CD4-positive, alpha-beta T cell treated with Interleukin-17A for 1 hour (primary cell): ENCODE results near the gene MYCBP.
A peak's percentile ranks its signal among the peaks of the same experiment; 100 is the strongest.
"Not testable (repeated sequence)": the region's sequence is repeated elsewhere in the genome, so short reads cannot be mapped to it uniquely, and the experiment has no call there.

Experiments
- DNase-seq: peaks from one replicate; pipeline ENCODE4 v3.0.0-alpha.2; 2020

The MYCBP gene

GRCh38 chr1:38865112-38865715 is 7.9 kb downstream of the MYCBP start:
- DNase-seq = no peak

GRCh38 chr1:38860454-38860795 is 12.7 kb downstream of the MYCBP start:
- DNase-seq = no peak

- peak; percentile 98 for DNase-seq
Measured at GRCh38 chr1:38859561-38860453, 13.3 kb downstream of the MYCBP start, which contains the start of gene RRAGC. Gene RRAGC, minus strand, starts transcription at chr1:38859772. Its CDS starts 126 bp downstream, at chr1:38859646.

GRCh38 chr1:38858833-38859560 is 14.2 kb downstream of the MYCBP start:
- peak; percentile 40 for DNase-seq

GRCh38 chr1:38852780-38853179 is 20.4 kb downstream of the MYCBP start:
- no peak for DNase-seq

GRCh38 chr1:38848071-38848470 is 25.1 kb downstream of the MYCBP start:
- no peak for DNase-seq

DNA sequence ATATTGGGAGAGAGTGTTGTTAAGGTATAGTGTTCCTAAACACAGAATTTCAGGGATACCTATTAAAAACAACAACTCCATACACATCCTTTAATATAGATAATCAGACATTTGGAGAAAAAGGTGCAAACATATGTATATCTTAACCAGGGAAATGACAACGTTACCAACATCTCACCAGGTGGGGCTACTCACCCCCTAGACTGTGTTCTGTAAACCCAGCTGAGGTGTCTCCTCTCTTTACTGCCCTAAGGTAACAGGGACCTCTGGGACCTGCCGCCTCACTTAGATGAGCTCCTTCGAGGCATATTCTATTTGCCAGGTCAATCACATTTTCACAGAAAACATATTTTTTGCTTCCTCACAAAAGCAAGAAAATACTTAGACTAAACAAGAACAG is 26.9 kb downstream of the MYCBP start:
- no peak for DNase-seq

DNA sequence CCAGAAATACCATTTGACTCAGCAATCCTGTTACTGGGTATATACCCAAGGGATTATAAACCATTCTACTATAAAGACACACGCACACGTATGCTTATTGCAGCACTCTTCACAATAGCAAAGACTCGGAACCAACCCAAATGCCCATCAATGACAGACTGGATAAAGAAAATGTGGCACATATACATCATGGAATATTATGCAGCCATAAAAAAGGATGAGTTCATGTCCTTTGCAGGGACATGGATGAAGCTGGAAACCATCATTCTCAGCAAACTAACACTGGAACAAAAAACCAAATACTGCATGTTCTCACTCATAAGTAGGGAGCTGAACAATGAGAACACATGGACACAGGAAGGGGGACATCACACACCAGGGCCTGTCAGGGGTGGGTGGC is 28.1 kb downstream of the MYCBP start:
- not testable (repeated sequence) for DNase-seq

DNA sequence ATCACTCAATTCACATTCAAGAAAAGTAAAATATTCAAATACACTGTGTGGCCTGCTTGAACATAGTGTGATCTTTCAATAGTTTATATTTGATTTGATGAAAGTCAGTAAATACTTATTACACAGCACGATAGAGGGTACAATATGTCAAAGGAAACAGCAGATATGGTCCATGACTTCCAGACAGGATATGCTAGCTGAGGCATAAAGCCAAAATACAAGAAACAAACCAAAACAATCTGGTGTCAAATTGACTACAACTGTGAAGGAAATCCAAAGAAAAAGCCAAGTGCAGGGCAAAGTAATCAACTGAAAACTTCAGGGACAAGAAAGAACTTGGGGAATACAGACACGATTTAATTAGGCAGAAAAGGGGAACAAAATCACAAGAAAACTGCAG is 32.9 kb downstream of the MYCBP start:
- DNase-seq = no peak

- no peak for DNase-seq
Measured at GRCh38 chr1:38839363-38839762, 33.8 kb downstream of the MYCBP start.

DNA sequence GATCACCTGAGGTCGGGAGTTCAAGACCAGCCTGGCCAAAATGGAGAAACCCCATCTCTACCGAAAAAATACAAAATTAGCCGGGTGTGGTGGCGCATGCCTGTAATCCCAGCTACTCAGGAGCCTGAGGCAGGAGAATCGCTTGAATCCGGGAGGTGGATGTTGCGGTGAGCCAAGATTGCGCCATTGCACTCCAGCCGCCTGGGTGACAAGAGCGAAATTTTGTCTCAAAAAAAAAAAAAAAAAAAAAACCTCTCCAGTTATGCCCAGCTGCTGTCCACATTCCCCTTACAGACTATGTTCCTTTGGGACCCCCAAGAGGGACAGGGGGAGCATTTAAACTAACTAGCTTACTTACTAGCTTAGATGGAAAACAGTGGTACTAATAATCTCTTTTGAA is 36.8 kb downstream of the MYCBP start:
- not testable (repeated sequence) for DNase-seq

DNA sequence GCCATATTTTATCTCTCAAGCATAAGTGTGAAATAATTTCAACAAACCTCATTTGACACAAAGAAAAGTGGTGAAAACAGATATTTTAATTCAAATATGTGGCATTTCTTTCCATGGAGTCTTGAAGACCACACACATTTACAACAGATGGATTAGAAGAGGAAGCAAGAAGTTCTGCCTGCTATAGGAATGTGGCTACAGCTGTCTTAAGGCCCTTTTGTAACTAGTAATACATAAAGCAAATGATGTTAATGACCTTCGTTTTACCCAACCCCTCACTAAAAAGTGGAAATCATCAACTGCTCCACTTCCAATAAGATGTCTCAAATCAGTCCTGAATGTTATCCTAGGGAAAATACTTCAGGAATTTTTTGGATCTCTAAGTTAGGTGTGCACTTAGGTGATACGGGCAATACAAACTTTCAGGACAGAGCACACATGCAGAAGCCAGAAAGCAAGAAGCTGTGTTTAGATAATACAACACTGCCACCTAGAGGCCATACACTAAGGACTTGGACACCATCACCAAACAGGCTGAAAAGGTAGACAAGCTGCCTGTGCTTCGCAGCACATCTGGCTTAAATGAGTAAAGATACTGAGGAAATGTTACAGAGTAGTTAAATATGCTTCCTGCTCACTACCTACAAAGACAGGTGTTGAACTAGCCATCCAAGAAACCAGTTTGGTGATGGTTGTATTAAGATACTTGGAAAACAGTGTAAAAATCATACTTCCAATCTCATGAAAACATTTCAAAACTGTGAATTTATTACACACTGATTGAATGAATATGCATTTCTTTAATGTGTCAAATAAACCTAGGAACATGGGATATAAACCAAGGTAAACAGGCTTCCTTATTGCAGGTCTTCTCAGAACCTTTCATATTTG is 38.0 kb downstream of the MYCBP start:
- DNase-seq = peak; percentile 79

DNA sequence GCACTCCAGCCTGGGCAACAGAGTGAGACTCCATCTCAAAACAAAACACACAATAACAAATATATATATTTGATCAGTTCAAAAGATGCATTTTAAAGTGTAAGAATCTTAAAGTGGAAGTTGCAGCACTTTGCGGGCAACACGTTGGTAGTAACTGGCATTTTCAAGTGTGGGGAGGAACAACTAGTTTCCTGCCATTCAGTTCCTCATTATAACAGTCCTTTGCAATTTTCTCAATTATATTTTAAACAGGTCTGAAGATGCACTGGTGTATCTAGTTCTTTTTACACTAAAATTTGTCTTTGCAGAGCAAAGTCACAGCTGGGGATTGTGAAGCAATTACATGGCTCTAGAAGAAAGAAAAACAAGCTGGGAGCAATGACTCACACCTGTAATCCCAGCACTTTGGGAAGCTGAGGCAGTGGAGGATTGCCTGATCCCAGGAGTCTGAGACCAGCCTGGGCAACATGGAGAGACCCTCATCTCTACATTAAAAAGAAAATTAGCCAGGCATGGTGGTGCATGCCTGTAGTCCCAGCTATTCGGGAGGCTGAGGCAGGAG is 38.8 kb downstream of the MYCBP start:
- no peak for DNase-seq

GRCh38 chr1:38833146-38833545 is 40.0 kb downstream of the MYCBP start:
- no peak for DNase-seq

- no peak for DNase-seq
Measured at GRCh38 chr1:38832370-38832734, 40.8 kb downstream of the MYCBP start.

GRCh38 chr1:38831731-38832369 is 41.3 kb downstream of the MYCBP start:
- DNase-seq = no peak

GRCh38 chr1:38829368-38829767 is 43.8 kb downstream of the MYCBP start:
- no peak for DNase-seq

GRCh38 chr1:38827318-38827717 is 45.8 kb downstream of the MYCBP start:
- DNase-seq = no peak

GRCh38 chr1:38826886-38827285 is 46.3 kb downstream of the MYCBP start:
- no peak for DNase-seq

DNA sequence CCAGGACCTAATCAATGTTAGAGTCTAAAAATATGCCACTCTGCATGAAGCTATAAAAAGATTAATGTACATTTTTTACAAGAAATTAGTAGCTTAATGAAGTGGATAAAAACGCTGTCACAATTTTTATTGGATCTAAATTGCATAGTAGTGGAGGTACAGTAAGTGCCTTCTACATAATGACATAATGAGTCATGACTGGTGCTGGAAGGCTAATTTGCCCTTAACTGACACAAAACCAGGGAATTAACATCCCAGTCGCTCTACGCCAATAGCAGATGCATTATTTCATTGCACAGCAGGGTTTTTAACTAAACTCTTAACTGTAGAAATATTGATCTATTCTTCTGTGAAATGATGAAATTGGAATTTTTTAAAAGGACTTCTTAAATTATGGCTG is 46.9 kb downstream of the MYCBP start:
- DNase-seq = no peak

DNA sequence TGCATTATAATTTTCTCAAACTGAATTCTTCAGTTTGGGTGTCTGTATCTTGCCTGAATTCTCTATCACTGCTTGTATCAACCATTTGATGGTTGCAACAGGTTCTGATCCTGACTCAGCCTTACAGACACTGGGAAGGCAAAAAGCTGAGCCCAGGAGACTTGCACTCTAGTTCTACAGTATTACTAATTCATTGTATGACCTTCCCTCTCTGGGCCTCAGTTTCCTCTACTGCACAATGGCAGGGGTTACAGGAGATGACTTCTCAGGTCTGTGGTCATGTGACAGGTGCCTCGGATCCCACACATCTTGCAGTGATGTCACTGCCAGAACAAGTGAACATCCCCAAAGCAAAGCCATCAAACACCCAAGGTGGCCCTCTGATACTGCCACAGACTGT is 52.3 kb downstream of the MYCBP start:
- no peak for DNase-seq

DNA sequence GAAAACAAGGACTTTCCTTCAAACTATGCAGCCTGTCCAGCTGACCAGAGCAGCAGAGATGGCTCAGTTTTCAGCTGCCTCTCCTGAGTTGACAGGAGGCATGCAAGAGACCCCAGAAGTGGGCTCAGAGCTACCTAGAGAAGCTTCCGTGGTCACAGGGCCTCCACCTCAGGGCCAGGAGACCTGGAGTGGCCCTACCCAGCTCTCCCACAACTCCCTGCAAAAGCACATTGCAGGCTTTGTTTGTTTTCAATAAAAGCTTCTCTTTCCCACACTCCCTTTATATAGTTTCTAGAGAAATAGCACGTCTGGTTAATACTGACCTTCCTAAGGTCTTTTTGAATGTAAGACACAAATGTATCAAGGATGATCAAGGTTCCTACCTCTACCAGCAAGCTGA is 53.6 kb downstream of the MYCBP start:
- no peak for DNase-seq
